Activated CD4-positive, alpha-beta memory T cell treated with anti-CD3 and anti-CD28 coated beads for 36 hours (primary cell): ENCODE results near the gene CHST1. TPM values are rescaled to one million over a fixed set of nuclear protein-coding genes. Genes with fewer than 3 reads are reported as not detected.

Source experiments
- CTCF ChIA-PET: fragments of 350-600 bp; sonication (Branson Sonifier 250); formaldehyde crosslinking; loops from one replicate; lab custom pipeline; 2021; ENCODE audit warnings: antibody characterized with exemption, inconsistent platforms; lab: Charles Lee
- POLR2A ChIA-PET: fragments of 350-600 bp; sonication (Branson Sonifier 250); formaldehyde crosslinking; loops from one replicate; lab custom pipeline; 2021; ENCODE audit warnings: antibody characterized with exemption; lab: Charles Lee
- DNase-seq: peaks from one replicate; pipeline ENCODE4 v3.0.0-alpha.2; 2020
- H3K27ac Mint-ChIP-seq: one replicate; pipeline ENCODE4 v1.8.0; 2021; ENCODE audit warnings: mixed read lengths
- H3K27me3 Mint-ChIP-seq: one replicate; pipeline ENCODE4 v1.8.0; 2021; ENCODE audit warnings: mixed read lengths
- H3K36me3 Mint-ChIP-seq: one replicate; pipeline ENCODE4 v1.8.0; 2021; ENCODE audit warnings: mixed read lengths
- H3K4me1 Mint-ChIP-seq: one replicate; pipeline ENCODE4 v1.8.0; 2021; ENCODE audit warnings: low read depth, mixed read lengths
- H3K4me3 Mint-ChIP-seq: one replicate; pipeline ENCODE4 v1.8.0; 2021; ENCODE audit warnings: mild to moderate bottlenecking, mixed read lengths
- H3K9me3 Mint-ChIP-seq: one replicate; pipeline ENCODE4 v1.8.0; 2021; ENCODE audit warnings: mixed read lengths
- intact Hi-C: fragments of 100-400 bp; cut with micrococcal nuclease; formaldehyde crosslinking; loops from one replicate; pipeline ENCODE4 v1.15.1; 2023
- microRNA-seq: library from miRNA; unstranded; fragments of <30 nt; microRNA quantifications from one replicate; pipeline ENCODE4 v1.2.0, GENCODE V29; 2022; ENCODE audit warnings: borderline number of aligned reads, borderline microRNAs expressed, borderline replicate concordance
- total RNA-seq, 2 experiments: library from RNA; stranded (reverse); gene quantifications; one replicate each; pipeline ENCODE4 v1.2.3, GENCODE V29; 2021

The CHST1 gene
- total RNA-seq, 2 experiments from 2014 or later, result 0.24 to 0.44 TPM

- H3K9me3 Mint-ChIP-seq, result no peaks in the 10 kb centered on the region
- POLR2A ChIA-PET, result no interaction called here
- H3K4me1 Mint-ChIP-seq, result no peaks in the 10 kb centered on the region
- H3K27ac Mint-ChIP-seq, result no peak overlapping the region
- H3K36me3 Mint-ChIP-seq, result no peaks in the 10 kb centered on the region
- H3K4me3 Mint-ChIP-seq, result no peak overlapping the region
- CTCF ChIA-PET, result no interaction called here
- peaks cover 32% of the 10 kb centered on the region for H3K27me3 Mint-ChIP-seq
- no peak for DNase-seq
- intact Hi-C loops, result no loop called here
Measured at GRCh38 chr11:45605051-45605450, 60.4 kb downstream of the CHST1 start.

GRCh38 chr11:45603946-45604682 is 61.3 kb downstream of the CHST1 start:
- DNase-seq, result no peak
- ChIA-PET CTCF (no interaction called here), POLR2A (no interaction called here)
- Mint-ChIP-seq H3K9me3 (no peaks in the 10 kb centered on the region), H3K27ac (no peak overlapping the region), H3K36me3 (no peaks in the 10 kb centered on the region), H3K4me1 (no peaks in the 10 kb centered on the region), H3K27me3 (peaks cover 29% of the 10 kb centered on the region), H3K4me3 (no peak overlapping the region)
- intact Hi-C loops, result no loop called here

- no peaks in the 10 kb centered on the region for H3K36me3 Mint-ChIP-seq
- no peaks in the 10 kb centered on the region for H3K4me1 Mint-ChIP-seq
- no peak overlapping the region for H3K4me3 Mint-ChIP-seq
- peaks cover 14% of the 10 kb centered on the region for H3K27me3 Mint-ChIP-seq
- no peak for DNase-seq
- ChIA-PET CTCF (interaction anchor here (0.5 kb wide), 1 partner anchor 369 kb away, joined by 3 read pairs; no protein-coding TSS in a partner anchor), POLR2A (no interaction called here)
- H3K9me3 Mint-ChIP-seq, result no peaks in the 10 kb centered on the region
- intact Hi-C loops, result no loop called here
- H3K27ac Mint-ChIP-seq, result no peak overlapping the region
Measured at GRCh38 chr11:45599161-45599943, 66.1 kb downstream of the CHST1 start.

Small RNAs within 50 kb of the gene (microRNA-seq; reads per million reads assigned to microRNA genes)
- not detected for gene MIR7154

Other genes starting within 250 kb of the CHST1 start
- 10 to 100 TPM; 10.7 to 11.4 TPM for gene SLC35C1, start 139.5 kb upstream of the CHST1 start, total RNA-seq
- 10 to 100 TPM; 12.1 to 13.4 TPM for gene CRY2, start 181.9 kb upstream of the CHST1 start, total RNA-seq
- gene MAPK8IP1, start 220.0 kb upstream of the CHST1 start, total RNA-seq, result under 1 TPM; 0.43 to 0.58 TPM
- gene FREY1, start 241.6 kb upstream of the CHST1 start, total RNA-seq, result under 1 TPM; 0.73 to 0.88 TPM